ENCODE measurements around the gene SLC13A5. TPM values are rescaled to one million over a fixed set of nuclear protein-coding genes. Genes with fewer than 3 reads are reported as not detected.

The SLC13A5 gene
- total RNA-seq, 1 donor from 2014 or later, result not detected

- Histone ChIP-seq H3K79me2 (ENCODE audit: low read depth) (peaks cover 82% of the 10 kb centered on the region), H2AFZ (replicated peaks) (no peak overlapping the region), H3K9me3 (ENCODE audit: low read depth) (no peaks in the 10 kb centered on the region), H3K27me3 (peaks cover 8% of the 10 kb centered on the region), H3K4me1 (peaks cover 17% of the 10 kb centered on the region), H3K4me3 (no peak overlapping the region), H3K4me2 (no peak overlapping the region), H3K36me3 (peaks cover 4% of the 10 kb centered on the region), H3F3A (ENCODE audit: low read depth) (peaks cover 36% of the 10 kb centered on the region), H3K27ac (no peak overlapping the region), H3K9ac (no peak overlapping the region), H4K20me1 (ENCODE audit: low read depth) (peaks cover 40% of the 10 kb centered on the region)
- peaks cover 10% of the 10 kb centered on the region for H3K36me3 Mint-ChIP-seq
- no peak overlapping the region for H3K4me3 Mint-ChIP-seq
- no peak for TF ChIP-seq EZH2 (IDR thresholded peaks at IDR 0.05)
- no peak for TF ChIP-seq EZH2phosphoT487 (IDR thresholded peaks at IDR 0.05)
- TF ChIP-seq CTCF (IDR thresholded peaks at IDR 0.05), result peak; percentile 25
- H3K9me3 Mint-ChIP-seq, result no peaks in the 10 kb centered on the region
- H3K27me3 Mint-ChIP-seq (ENCODE audit: insufficient read depth, low read depth), result peaks cover 4% of the 10 kb centered on the region
- H3K4me1 Mint-ChIP-seq, result peaks cover 28% of the 10 kb centered on the region
- no peak overlapping the region for H3K27ac Mint-ChIP-seq
- DNase-seq (ENCODE audit: low spot score), result no peak
Measured at GRCh38 chr17:6648181-6648580, 65.0 kb downstream of the SLC13A5 start.

- DNase-seq (ENCODE audit: low spot score), result no peak
- Mint-ChIP-seq H3K27ac (no peak overlapping the region), H3K9me3 (no peaks in the 10 kb centered on the region), H3K36me3 (peaks cover 9% of the 10 kb centered on the region), H3K4me1 (peaks cover 24% of the 10 kb centered on the region), H3K27me3 (ENCODE audit: insufficient read depth, low read depth) (no peaks in the 10 kb centered on the region), H3K4me3 (no peak overlapping the region)
- peaks cover 82% of the 10 kb centered on the region for H3K79me2 ChIP-seq (ENCODE audit: low read depth)
- no peak overlapping the region for H3K27ac ChIP-seq
- H3K4me2 ChIP-seq, result no peak overlapping the region
- no peak for TF ChIP-seq EZH2 (IDR thresholded peaks at IDR 0.05)
- TF ChIP-seq CTCF (IDR thresholded peaks at IDR 0.05), result no peak
- TF ChIP-seq EZH2phosphoT487 (IDR thresholded peaks at IDR 0.05), result no peak
- H2AFZ ChIP-seq (replicated peaks), result no peak overlapping the region
- H3K27me3 ChIP-seq, result no peaks in the 10 kb centered on the region
- no peak overlapping the region for H3K4me3 ChIP-seq
- peaks cover 37% of the 10 kb centered on the region for H4K20me1 ChIP-seq (ENCODE audit: low read depth)
- no peak overlapping the region for H3K9ac ChIP-seq
- no peaks in the 10 kb centered on the region for H3K9me3 ChIP-seq (ENCODE audit: low read depth)
- H3F3A ChIP-seq (ENCODE audit: low read depth), result peaks cover 45% of the 10 kb centered on the region
- peaks cover 8% of the 10 kb centered on the region for H3K36me3 ChIP-seq
- peaks cover 11% of the 10 kb centered on the region for H3K4me1 ChIP-seq
Measured at GRCh38 chr17:6643451-6644125, 69.6 kb downstream of the SLC13A5 start.

- H3F3A ChIP-seq (ENCODE audit: low read depth), result peaks cover 45% of the 10 kb centered on the region
- H3K4me3 ChIP-seq, result peak overlapping the region; percentile 75
- no peak for DNase-seq (ENCODE audit: low spot score)
- Mint-ChIP-seq H3K4me1 (peaks cover 27% of the 10 kb centered on the region), H3K9me3 (no peaks in the 10 kb centered on the region), H3K36me3 (peaks cover 7% of the 10 kb centered on the region), H3K27me3 (ENCODE audit: insufficient read depth, low read depth) (no peaks in the 10 kb centered on the region), H3K27ac (no peak overlapping the region), H3K4me3 (peak overlapping the region; percentile 12)
- H2AFZ ChIP-seq (replicated peaks), result no peak overlapping the region
- peaks cover 81% of the 10 kb centered on the region for H3K79me2 ChIP-seq (ENCODE audit: low read depth)
- peak overlapping the region; percentile 95 for H3K4me2 ChIP-seq
- peaks cover 11% of the 10 kb centered on the region for H3K4me1 ChIP-seq
- peaks cover 8% of the 10 kb centered on the region for H3K36me3 ChIP-seq
- H4K20me1 ChIP-seq (ENCODE audit: low read depth), result peaks cover 31% of the 10 kb centered on the region
- H3K9ac ChIP-seq, result no peak overlapping the region
- H3K27me3 ChIP-seq, result no peaks in the 10 kb centered on the region
- TF ChIP-seq CTCF (IDR thresholded peaks at IDR 0.05) (no peak), EZH2 (IDR thresholded peaks at IDR 0.05) (no peak), EZH2phosphoT487 (IDR thresholded peaks at IDR 0.05) (no peak)
- H3K27ac ChIP-seq, result no peak overlapping the region
- no peaks in the 10 kb centered on the region for H3K9me3 ChIP-seq (ENCODE audit: low read depth)
Measured at GRCh38 chr17:6642592-6642991, 70.6 kb downstream of the SLC13A5 start.
